Measurements from ENCODE around the gene CYB5D1.

CYB5D1 gene

GRCh38 chr17:7834957-7835813, 22.6 kb upstream of the CYB5D1 start:
- Histone ChIP-seq H3K27me3 (ENCODE audit: insufficient read depth, low read length) (peaks cover 49% of the 10 kb centered on the region), H3K36me3 (ENCODE audit: insufficient read depth, low read length) (no peaks in the 10 kb centered on the region), H3K9me3 (ENCODE audit: insufficient read depth, low read depth, low read length) (no peaks in the 10 kb centered on the region), H3K9ac (ENCODE audit: low read depth, low read length) (peak overlapping the region; percentile 81), H3K4me3 (ENCODE audit: low read length) (peak overlapping the region; percentile 92), H3K4me1 (ENCODE audit: insufficient read depth, low read length) (peaks cover 20% of the 10 kb centered on the region), H3K27ac (ENCODE audit: low read depth, low read length) (peak overlapping the region; percentile 87)
- under 1% methylated on average over 69 of the region's 69 CpGs for WGBS

DNA sequence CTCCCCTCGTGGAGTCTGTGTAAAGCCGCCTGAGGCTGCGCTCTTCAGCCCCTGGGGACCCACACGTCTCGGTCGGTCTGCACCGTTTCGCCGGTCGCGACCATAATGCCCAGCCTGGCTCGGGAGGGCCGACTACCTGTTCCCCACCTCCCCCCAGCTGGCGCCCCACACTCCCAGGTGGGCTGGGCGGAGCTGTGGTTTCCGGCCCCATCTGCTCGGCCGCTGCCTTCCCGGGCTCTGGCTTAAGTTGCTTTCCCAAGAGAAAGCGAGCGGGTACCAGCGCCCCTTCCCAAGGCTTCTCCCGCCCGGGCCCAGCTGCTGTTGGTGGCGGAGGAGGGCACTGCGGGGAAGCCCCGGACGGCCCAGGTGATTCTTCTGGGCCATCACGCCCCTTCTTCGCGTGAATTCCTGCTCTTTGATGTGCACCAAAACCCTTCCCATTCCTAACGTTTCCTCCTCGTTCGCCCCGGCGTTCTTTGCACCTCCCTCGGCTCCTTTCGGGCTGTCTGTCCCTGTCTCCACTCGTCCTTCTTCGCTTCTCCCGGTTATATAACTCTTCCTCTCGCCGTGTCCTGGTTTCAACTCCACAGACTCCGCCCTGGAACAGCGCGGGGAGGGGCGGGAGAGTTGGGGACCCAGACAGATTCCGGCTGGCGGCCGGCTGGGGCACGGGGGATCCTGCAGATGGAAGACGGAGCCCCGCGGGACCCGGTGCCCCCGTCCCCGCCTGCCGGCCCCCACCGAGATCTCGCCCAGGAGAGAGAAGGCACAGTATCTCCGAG, 21.8 kb upstream of the CYB5D1 start:
- peaks cover 49% of the 10 kb centered on the region for H3K27me3 ChIP-seq (ENCODE audit: insufficient read depth, low read length)
- no peaks in the 10 kb centered on the region for H3K36me3 ChIP-seq (ENCODE audit: insufficient read depth, low read length)
- peaks cover 24% of the 10 kb centered on the region for H3K4me1 ChIP-seq (ENCODE audit: insufficient read depth, low read length)
- H3K27ac ChIP-seq (ENCODE audit: low read depth, low read length) = peak overlapping the region; percentile 85
- H3K9me3 ChIP-seq (ENCODE audit: insufficient read depth, low read depth, low read length) = no peaks in the 10 kb centered on the region
- H3K4me3 ChIP-seq (ENCODE audit: low read length) = peak overlapping the region; percentile 92
- under 1% methylated on average over 61 of the region's 61 CpGs for WGBS
- peak overlapping the region; percentile 65 for H3K9ac ChIP-seq (ENCODE audit: low read depth, low read length)

DNA sequence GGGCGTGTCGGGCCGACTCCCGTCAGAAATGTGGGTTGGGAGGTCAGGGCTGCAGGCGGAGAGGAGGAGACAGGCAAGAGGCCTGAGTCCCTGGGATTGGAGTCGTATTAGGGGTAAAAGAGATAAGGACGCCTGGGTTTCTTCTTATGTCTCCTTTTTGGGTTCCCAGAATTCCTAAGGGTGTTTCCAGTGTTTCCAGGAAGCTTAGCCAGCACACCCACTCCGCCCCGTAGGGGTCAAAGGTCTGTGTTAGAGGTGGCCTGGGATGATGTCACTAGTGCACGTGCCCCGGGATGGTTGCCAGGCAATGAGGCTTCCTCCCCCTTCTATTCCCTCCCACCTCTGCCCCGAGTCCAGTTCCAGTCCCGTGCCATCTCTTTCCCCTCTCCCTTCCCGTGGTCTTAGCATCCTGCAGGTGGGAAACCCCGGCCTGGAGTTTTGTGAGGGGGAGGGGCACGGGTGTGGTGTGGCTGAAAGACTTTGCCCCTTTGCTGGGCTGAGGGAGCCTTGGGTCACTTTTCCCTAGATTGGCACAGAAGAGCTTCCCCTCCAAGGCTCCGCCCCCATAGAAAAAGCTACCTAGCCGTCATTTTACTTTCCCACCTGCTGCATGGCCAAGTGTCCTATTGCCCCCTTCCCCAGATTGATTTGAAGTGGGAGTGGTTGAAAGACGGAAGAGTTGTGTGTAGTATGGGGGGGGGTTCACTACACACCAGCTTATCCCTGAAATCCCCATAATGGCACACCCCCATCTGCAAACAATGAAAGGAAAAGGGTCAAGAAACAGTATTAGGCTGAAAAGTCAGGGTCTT, 21.0 kb upstream of the CYB5D1 start:
- Histone ChIP-seq H3K4me3 (ENCODE audit: low read length) (peak overlapping the region; percentile 92), H3K36me3 (ENCODE audit: insufficient read depth, low read length) (no peaks in the 10 kb centered on the region), H3K4me1 (ENCODE audit: insufficient read depth, low read length) (peaks cover 29% of the 10 kb centered on the region), H3K27me3 (ENCODE audit: insufficient read depth, low read length) (peaks cover 46% of the 10 kb centered on the region), H3K27ac (ENCODE audit: low read depth, low read length) (peak overlapping the region; percentile 85; the same call in 1 of the 2 replicates), H3K9me3 (ENCODE audit: insufficient read depth, low read depth, low read length) (no peaks in the 10 kb centered on the region), H3K9ac (ENCODE audit: low read depth, low read length) (peak overlapping the region; percentile 65; the same call in 1 of the 2 replicates)
- 0% methylated on average over 17 of the region's 19 CpGs for WGBS

- Histone ChIP-seq H3K9ac (ENCODE audit: low read depth, low read length) (no peak overlapping the region), H3K36me3 (ENCODE audit: insufficient read depth, low read length) (no peaks in the 10 kb centered on the region), H3K27me3 (ENCODE audit: insufficient read depth, low read length) (peaks cover 39% of the 10 kb centered on the region), H3K4me1 (ENCODE audit: insufficient read depth, low read length) (peaks cover 29% of the 10 kb centered on the region), H3K9me3 (ENCODE audit: insufficient read depth, low read depth, low read length) (no peaks in the 10 kb centered on the region), H3K27ac (ENCODE audit: low read depth, low read length) (peak overlapping the region; percentile 27; the same call in 1 of the 2 replicates), H3K4me3 (ENCODE audit: low read length) (peak overlapping the region; percentile 92)
- 2% methylated on average over 7 of the region's 8 CpGs for WGBS
Measured at GRCh38 chr17:7837408-7838088, 20.3 kb upstream of the CYB5D1 start.

DNA sequence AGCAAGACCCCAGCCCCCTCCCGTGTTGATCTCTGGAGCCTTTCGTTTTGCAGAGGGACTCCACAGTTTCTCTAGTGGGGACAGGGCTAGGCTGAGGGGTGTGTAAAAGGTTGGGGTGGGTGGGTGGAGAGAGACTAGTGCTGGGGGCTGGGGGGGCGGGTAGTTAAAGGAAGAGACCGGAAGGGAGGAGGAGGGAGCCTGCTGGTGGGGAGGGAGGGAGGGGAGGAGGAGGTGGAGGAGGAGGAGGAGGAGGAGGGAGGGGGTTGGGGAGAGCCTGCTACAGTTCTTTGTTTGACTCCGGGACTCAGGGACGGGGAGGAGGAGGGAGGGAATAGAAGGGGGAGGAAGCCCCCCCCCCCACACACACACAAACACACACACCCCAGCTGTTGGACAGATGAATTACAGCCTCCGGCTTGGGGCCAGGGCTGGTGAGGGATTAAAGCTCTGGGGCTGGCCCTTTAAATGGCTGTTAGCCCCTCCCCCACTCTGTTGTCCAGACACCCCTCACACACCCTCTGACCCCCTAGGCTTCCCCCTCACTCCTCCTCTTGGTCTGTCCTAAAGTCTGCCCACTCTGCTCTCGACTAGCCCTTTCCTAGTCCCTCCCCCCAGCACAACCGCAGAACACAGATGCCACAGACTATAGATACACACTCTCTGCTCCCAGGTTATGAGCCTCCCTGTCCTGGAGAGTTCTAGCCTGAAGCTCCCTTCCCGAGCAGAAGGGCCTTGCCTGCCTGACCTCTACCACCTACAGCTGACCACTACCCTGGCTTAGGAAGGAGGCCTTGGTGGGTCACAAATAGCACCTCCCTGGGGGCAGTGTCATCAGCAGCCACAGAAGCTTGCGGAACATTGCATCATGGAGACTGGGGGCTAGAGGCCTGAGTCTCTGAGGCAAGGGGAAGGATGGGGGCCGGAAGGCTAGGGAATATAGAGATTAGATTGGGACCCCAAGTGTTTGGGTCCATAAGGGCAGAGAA, 19.4 kb upstream of the CYB5D1 start:
- Histone ChIP-seq H3K9me3 (ENCODE audit: insufficient read depth, low read depth, low read length) (no peaks in the 10 kb centered on the region), H3K9ac (ENCODE audit: low read depth, low read length) (no peak overlapping the region), H3K4me1 (ENCODE audit: insufficient read depth, low read length) (peaks cover 27% of the 10 kb centered on the region), H3K36me3 (ENCODE audit: insufficient read depth, low read length) (no peaks in the 10 kb centered on the region), H3K27me3 (ENCODE audit: insufficient read depth, low read length) (peaks cover 31% of the 10 kb centered on the region), H3K4me3 (ENCODE audit: low read length) (peak overlapping the region; percentile 92), H3K27ac (ENCODE audit: low read depth, low read length) (peak overlapping the region; percentile 11; the same call in 1 of the 2 replicates)
- 22% methylated on average over 9 of the region's 12 CpGs for WGBS

- 81% methylated on average over 6 of the region's 6 CpGs for WGBS
- Histone ChIP-seq H3K4me3 (ENCODE audit: low read length) (no peak overlapping the region), H3K27me3 (ENCODE audit: insufficient read depth, low read length) (peaks cover 29% of the 10 kb centered on the region), H3K27ac (ENCODE audit: low read depth, low read length) (no peak overlapping the region), H3K36me3 (ENCODE audit: insufficient read depth, low read length) (no peaks in the 10 kb centered on the region), H3K9ac (ENCODE audit: low read depth, low read length) (no peak overlapping the region), H3K9me3 (ENCODE audit: insufficient read depth, low read depth, low read length) (no peaks in the 10 kb centered on the region), H3K4me1 (ENCODE audit: insufficient read depth, low read length) (peaks cover 24% of the 10 kb centered on the region)
Measured at GRCh38 chr17:7839190-7839875, 18.5 kb upstream of the CYB5D1 start.

DNA sequence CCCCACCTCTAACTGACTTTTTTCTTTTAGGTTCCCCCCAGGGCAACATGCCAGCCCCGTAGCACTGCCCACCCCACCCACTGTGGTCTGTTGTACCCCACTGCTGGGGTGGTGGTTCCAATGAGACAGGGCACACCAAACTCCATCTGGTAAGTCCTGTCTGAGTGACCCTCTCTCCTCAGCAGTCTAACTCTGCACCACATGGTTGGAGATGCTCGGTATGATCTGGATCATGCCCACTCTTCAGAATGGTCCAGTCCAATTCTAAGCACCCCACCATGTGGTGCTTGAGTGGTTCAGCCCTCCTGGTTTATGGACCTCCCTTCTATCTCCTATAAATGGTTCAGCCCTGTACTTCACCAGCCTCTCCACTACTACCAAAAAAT, 17.9 kb upstream of the CYB5D1 start:
- no peak overlapping the region for H3K4me3 ChIP-seq (ENCODE audit: low read length)
- peaks cover 24% of the 10 kb centered on the region for H3K4me1 ChIP-seq (ENCODE audit: insufficient read depth, low read length)
- 81% methylated on average over 2 of the region's 2 CpGs for WGBS
- H3K27me3 ChIP-seq (ENCODE audit: insufficient read depth, low read length) = peaks cover 29% of the 10 kb centered on the region
- no peak overlapping the region for H3K27ac ChIP-seq (ENCODE audit: low read depth, low read length)
- H3K36me3 ChIP-seq (ENCODE audit: insufficient read depth, low read length) = no peaks in the 10 kb centered on the region
- no peaks in the 10 kb centered on the region for H3K9me3 ChIP-seq (ENCODE audit: insufficient read depth, low read depth, low read length)
- no peak overlapping the region for H3K9ac ChIP-seq (ENCODE audit: low read depth, low read length)

- H3K4me3 ChIP-seq (ENCODE audit: low read length) = no peak overlapping the region
- peaks cover 29% of the 10 kb centered on the region for H3K27me3 ChIP-seq (ENCODE audit: insufficient read depth, low read length)
- 55% methylated on average over 1 of the region's 1 CpG for WGBS
- H3K27ac ChIP-seq (ENCODE audit: low read depth, low read length) = no peak overlapping the region
- no peaks in the 10 kb centered on the region for H3K9me3 ChIP-seq (ENCODE audit: insufficient read depth, low read depth, low read length)
- H3K36me3 ChIP-seq (ENCODE audit: insufficient read depth, low read length) = no peaks in the 10 kb centered on the region
- no peak overlapping the region for H3K9ac ChIP-seq (ENCODE audit: low read depth, low read length)
- peaks cover 24% of the 10 kb centered on the region for H3K4me1 ChIP-seq (ENCODE audit: insufficient read depth, low read length)
Measured at GRCh38 chr17:7840441-7840840, 17.4 kb upstream of the CYB5D1 start.

- no peak overlapping the region for H3K27ac ChIP-seq (ENCODE audit: low read depth, low read length)
- H3K27me3 ChIP-seq (ENCODE audit: insufficient read depth, low read length) = peaks cover 29% of the 10 kb centered on the region
- H3K4me1 ChIP-seq (ENCODE audit: insufficient read depth, low read length) = peaks cover 24% of the 10 kb centered on the region
Measured at GRCh38 chr17:7840875-7841274, 16.9 kb upstream of the CYB5D1 start.

More at GRCh38 chr17:7840875-7841274, 16.9 kb upstream of the CYB5D1 start:
- Histone ChIP-seq H3K4me3 (ENCODE audit: low read length) (peak overlapping the region; percentile 80), H3K9me3 (ENCODE audit: insufficient read depth, low read depth, low read length) (no peaks in the 10 kb centered on the region), H3K9ac (ENCODE audit: low read depth, low read length) (no peak overlapping the region), H3K36me3 (ENCODE audit: insufficient read depth, low read length) (no peaks in the 10 kb centered on the region)
- WGBS = 61% methylated on average over 1 of the region's 1 CpG

Data from HUES64 (cell line).